Middle frontal gyrus (tissue), 1 donor: ENCODE measurements around the gene AQP9.
"Not testable (repeated sequence)": the region's sequence is repeated elsewhere in the genome, so short reads cannot be mapped to it uniquely, and the experiment has no call there.

ENCODE experiments used
- DNase-seq: peaks from one replicate; pipeline ENCODE4 v3.0.0-alpha.2; 2015; ENCODE audit warnings: low spot score; ENCODE audit errors: extremely low spot score

Gene AQP9, protein sequence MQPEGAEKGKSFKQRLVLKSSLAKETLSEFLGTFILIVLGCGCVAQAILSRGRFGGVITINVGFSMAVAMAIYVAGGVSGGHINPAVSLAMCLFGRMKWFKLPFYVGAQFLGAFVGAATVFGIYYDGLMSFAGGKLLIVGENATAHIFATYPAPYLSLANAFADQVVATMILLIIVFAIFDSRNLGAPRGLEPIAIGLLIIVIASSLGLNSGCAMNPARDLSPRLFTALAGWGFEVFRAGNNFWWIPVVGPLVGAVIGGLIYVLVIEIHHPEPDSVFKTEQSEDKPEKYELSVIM

DNA sequence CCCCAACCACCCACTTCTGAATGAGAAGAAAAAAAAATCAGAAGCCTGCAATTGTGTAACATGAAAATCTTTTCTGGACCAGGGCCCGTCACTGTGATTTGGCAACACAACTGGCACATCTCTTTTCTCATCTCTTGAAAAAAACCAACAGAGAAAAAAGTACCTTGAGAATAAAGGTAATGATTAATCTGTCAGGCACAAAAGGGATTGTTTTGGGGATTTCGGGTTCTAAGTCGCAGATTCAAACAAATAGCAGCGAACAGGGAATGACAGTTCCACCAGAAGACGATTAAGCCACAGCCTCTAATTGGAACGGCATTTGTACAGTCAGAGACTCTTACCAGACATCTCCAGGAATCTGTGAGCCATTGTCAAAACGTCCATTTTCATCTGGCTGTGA lies at the start of gene AQP9:
Gene AQP9 (plus strand): TSS at position 276 of the 400 bp plus-strand sequence. CDS start 185 bp downstream, outside the sequence.
- no peak for DNase-seq

DNA sequence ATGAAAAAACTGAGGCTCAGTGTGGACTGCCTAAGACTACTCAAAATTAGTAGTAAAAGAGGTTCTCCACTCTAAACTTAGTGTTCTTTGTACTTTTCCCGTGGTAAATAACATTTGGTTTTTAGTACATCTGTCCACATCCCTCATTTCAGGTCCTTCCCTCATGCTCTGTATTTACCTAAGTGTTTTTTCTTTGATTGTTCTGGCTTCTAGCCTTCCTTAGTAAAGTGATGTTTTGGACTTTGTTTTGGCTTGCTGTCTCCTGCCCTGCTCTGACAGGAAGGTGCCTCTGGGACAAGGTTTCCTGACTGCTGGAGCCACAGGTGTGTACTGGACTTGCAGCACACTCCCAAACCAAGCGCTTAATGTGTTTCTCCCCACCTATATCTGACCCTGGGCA lies 42.8 kb upstream of the AQP9 start:
- no peak for DNase-seq

DNA sequence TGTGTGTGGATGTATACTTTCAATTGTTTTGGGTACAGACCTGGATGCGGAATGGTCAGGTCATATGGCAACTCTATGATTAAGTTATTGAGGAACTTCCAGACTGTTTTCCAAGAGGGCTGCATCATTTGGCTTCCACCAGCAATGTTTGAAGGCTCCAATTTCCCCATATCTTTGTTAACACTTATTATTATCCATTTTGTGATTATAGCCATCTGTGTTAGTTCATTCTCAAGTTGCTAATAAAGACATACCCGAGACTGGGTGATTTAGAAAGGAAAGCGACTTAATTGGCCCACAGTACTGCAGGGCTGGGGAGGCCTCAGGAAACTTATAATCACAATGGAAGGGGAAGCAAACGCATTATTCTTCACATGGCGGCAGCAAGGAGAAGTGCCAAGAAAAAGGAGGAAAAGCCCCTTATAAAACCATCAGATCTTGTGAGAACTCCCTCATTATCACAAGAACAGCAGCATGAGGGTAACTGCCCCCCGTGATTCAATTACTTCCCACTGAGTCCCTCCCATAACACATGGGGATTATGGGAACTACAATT lies 41.6 kb upstream of the AQP9 start:
- no peak for DNase-seq

DNA sequence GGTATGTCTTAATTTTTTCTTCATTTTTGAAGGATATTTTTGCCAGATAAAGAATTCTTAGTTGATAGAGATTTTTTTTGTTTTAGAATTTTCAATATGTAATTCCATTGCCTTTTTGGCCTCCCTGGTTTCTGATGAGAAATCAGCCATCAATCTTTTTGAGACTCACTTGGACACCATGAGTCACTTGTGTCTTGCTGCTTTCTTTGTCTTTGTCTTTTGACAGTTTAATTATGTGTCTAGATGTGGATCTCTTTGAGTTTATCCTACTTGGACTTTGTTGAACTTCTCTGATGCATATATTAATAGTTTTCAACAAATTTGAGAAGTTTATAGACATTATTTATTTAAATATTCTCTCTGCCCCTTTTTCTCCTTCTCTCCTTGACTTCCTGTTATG lies 34.7 kb upstream of the AQP9 start:
- DNase-seq: no peak

DNA sequence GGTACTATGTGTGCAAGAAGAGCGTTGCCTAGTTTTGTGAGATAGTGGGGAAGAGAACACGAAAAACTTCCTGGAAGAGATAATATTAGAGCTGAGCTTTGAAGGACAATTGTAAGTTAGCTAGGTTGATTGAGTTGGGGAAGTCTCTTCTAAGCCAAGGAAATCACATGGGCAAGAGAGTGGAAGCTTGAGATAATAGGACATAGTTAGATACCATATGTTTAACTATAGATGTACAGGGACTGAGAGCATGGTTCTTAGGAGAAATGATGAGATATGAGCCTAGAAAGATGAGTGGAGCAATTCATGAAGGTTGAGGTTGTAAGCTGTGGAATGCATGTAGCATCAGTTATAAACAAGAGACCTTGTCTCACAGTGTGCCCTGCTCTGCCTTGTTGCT lies 30.1 kb upstream of the AQP9 start:
- DNase-seq: no peak

DNA sequence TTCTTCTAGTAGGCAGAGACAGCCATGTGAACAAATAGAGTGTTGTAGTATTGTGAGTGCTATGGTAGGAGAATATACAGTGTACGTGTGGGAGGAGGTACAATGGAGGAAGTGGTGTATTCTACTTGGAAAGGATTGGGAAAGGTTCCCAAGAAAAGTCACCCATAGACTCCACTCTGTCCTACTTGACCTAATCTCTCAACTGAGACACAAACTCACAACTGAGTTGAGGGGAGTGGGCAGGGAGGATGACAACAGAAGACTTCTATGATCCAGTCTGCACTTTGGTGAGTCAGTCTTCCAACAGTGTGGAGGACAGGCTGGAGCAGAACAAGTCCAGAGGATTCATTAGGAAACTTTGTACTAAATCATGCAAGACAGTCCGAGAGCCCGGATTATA lies 28.8 kb upstream of the AQP9 start:
- no peak for DNase-seq

DNA sequence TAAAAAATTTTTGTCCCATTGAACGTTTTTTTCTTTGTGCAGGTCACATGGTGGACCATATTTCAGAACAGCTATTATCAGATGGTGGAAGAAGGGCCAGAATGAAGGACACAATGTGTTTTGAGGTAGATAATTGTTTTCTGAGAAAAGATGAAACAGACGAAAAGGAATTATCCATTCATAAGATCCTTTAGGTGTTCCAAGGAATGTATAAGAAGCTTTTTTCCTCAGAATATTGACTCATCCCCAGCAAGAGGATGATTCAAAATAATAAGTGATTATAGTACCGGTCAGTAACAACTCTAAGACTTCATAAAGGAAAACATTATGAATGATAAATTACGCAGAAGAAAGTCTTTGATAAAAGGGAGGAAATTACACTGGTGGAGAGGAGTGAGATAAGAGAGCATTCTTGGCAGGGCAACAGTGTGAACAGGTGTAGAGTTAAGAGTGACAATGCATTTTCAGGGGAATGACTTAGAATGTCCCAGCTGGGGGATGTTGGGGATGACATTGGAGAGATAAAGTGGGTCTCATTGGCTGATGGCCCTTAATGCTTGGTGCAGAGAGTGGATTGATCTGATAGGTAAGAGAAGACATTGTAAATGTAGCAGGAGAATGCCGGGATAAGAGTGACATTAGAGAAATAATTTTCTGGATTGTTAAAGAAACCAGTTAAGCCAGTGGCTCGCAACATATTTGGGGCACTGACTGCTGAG lies 27.0 kb upstream of the AQP9 start:
- DNase-seq: no peak

DNA sequence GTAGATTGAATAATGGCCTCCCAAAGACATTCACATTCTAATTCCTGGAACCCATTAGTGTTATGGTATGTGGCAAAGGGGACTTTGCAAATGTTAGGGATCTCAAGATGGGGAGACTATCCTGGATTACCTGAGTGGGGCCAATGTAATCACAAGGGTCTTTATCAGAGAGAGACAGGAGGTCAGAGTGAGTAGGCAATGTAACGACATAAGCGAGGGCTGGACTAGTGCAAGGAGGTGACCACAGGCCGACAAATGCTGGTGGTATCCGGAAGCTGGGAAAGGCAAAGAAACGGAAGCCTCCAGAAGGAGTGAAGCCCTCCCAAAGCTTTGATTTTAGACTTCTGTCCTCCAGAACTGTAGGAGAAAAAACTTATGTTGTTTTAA lies 26.5 kb upstream of the AQP9 start:
- DNase-seq: no peak

DNA sequence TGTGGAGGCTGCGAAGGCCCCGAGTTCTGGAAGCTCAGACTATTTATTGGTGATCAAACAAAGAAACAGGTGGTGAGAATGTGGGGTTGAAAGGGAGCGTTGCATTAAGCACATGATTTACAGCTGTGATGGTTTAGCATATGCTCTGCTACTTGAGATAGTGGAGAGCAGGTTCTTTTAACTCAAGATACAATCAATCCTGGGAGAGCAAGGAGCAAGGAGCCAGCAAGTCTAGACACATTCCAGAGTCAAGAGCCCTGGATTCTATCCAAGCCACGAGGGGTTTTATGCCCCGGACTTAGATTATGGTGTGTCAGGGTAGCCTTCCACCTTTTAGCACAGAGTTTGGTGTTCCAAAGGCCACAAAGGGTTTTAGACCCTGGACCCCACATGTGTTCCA lies 24.8 kb upstream of the AQP9 start:
- DNase-seq: not testable (repeated sequence)

DNA sequence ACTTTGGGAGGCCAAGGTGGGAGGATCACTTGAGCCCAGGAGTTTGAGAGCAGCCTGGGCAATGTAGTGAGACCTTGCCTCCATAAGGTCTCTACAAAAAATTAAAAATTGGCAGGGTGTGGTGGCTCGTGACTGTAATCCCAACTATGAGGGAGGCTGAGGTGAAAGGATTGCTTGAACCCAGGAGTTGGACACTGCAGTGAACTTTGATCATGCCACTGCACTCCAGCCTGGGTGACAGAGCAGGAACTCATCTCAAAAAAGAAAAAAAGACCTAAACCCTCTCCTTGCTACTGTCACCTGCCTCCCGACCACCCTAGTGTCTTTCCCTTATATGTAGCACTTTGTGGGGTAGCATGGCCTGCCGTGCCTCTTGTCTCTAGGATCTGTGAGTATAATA lies 23.8 kb upstream of the AQP9 start:
- DNase-seq: no peak

DNA sequence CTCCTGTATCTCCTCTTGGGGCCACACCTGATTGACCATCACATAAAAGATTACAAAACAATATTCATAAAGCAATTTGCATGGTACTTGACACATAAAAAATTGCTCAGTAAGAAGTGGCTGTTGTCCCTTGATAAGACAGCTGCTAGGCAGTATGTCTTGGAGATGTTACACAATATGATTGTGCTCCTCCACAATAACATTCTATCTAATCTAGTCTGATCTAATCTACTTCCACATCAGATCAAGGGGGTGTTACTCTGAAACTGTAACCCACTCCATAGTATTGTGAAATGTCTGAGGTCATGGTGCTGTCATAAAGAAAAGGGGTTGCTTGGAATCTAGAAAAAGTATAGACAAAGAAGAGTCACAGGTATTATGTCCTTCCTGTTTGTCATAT lies 23.4 kb upstream of the AQP9 start:
- DNase-seq: no peak

DNA sequence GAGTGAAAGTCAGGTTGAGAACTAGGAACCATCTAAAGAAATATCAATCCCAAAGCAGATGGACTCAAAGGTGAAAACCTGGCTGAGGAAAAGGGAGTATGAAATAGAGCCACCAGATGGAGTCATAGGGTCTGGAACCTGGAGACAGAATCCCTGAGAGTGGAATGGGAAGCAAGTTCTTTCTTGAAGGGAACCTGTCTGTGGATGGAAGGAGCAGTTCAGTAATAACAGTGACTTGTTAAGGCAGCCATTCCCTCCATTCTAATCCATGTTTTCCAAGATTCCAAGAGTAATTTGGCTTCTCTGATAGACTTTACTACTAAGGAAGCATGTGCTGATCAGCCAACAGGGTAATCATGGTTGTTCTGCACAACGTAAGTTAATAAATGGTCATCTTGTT lies 22.5 kb upstream of the AQP9 start:
- DNase-seq: no peak

DNA sequence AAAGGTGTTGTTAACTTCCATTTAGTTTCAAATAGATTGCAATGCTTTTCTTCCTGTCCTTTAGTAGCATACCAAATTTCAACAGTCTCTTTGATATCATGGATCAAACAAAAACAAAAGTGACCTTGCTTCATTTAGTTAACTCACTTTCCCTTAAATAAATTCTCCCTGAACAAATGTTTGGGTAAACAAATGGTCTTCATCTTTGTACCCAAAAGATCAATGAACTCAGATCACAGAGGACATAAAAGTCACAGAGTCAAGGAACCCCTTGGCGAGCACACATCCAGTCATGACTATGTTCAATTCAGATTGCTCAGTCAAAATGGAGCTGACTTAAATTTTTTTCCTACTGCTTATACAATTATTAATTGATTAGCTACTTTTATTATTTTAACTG lies 20.6 kb upstream of the AQP9 start:
- no peak for DNase-seq

DNA sequence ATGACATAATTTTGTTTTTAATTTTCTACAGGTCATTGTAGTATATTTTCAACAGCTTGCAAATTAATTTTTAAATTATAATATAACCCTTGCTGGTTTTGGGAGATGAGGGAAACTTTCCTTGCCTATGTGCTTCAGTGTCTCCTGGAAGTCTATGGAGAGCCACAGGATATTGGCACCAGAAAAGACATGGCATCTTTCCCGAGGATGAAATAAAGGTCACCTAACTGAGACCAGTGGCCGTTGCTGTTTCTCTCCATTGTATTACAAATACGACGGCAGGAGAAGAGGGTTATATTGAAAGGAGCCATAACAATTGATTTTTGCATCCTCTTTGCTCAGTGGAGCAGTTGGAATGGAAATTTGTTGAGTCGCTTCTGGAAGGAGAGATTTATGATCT lies 19.9 kb upstream of the AQP9 start:
- DNase-seq: no peak

DNA sequence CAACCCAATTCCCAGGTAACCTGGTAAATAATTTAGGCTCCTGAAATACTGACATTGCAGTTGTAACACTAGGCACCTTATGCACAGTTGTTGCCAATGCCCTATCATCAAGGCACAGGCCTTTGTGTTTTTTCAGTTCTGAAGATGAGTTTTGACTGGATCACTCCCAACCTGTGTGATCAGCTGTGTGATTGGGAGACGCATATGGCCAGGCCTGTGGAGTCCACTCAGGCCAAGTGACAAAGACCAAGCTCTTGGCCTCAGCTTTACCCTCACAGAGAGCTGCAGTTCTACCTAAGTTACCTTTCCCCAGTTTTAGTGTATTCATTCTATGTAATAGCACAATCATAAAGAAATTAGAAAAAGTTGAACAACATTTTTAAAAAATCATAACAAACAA lies 19.2 kb upstream of the AQP9 start:
- DNase-seq: no peak

DNA sequence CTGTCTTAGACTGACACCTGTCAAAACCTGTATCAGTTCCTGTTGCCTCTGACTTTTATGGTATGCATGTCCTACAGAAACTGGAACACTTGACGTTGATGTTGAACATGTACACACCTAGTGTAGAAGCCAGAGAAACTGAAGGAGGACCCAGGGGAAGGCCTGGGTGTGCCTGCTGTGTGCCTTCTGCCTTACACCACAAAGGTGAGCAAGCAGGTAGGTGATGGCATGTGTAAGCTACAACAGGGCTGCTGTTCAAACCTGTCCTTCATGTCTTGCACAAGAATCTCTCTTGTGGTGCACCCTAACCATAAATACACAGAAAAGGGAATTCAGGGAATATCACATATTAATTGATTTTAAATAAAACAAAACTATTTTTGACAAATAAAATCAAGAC lies 13.6 kb upstream of the AQP9 start:
- DNase-seq: no peak

DNA sequence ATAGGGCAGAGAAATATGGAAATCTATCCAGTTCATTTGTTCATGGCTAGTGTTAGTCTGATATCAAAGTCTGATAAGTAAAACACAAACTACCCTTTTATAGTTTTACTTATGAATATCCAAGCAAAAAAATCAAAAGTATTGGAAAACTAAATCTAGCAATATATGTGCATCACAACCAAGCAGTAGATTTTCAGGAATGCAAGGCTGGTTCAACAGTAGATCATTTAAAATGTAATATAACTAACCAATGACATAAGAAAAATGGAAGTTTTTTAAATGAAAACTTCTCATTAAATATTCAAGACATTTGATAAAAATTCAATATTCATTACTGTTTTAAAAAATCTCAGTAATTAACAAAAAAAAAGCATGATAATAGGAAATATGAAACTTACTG lies 12.8 kb upstream of the AQP9 start:
- DNase-seq: no peak

DNA sequence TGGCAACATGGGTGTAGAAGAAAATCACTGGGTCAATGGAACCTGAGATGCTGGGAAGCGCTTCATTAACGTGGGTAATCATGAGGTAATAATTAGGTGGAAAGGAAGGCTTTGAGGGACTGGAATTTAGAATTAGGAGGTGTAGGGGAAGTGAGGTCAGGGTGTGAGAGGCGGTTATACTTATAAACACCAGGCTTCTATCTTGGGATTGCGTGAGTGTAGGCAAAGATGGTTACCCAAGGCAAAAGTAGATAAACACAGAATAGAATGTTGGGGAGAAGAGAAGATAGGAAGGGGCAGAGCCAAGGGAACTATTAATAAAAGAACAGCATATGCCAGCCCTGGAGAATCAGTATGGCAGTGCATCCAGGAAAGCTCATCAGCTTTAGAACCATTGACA lies 3.3 kb upstream of the AQP9 start:
- no peak for DNase-seq

DNA sequence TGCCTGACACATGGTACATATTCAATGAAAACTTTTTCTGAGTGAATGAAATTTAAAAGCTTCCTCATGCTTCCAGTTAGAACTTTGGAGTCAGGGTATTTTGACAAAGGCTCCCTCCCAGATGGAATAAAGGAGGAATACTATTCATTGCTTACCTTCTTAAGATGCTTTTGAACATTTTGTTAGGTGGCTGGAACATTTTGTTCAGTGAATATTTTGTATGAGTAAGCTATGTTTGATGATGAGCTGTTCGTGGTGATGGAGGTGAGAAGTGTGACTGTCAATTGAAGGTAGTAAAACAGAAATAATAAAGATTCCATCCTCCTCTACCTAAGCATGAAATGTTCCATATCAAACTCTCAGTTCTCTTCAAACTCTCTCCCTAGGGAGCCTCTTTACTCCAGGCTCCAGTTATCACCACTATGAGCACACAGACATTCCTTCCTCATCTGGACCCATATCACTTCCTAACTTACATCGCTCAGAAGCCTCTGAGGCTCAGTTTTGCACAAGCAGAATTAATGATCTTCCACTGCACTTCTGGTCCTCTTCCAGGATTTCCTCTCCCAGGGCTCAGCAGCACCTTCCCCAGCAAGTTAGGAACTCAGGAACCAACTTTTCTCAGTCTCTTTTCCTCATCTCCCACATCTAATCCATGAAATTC lies 2.5 kb upstream of the AQP9 start:
- DNase-seq: no peak

DNA sequence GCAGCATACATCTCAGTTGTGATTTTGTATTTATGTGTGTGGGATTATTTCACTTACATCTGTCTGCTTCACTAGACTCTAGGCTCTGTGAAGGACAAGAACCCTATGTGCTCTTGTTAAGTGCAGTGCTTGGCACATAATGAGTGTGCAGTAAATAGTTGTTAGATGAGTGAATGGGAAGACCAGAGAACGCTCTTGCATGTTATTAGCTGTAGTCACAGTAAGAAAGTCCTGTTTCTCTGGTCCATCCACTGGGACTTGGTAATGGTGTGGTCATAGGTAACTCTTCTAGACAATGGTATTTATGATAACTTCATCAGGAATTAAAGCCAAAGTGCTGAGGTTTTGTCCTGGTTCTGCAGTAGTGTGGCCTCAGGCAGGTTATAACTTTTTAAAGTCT lies 1.4 kb upstream of the AQP9 start:
- DNase-seq: no peak

DNA sequence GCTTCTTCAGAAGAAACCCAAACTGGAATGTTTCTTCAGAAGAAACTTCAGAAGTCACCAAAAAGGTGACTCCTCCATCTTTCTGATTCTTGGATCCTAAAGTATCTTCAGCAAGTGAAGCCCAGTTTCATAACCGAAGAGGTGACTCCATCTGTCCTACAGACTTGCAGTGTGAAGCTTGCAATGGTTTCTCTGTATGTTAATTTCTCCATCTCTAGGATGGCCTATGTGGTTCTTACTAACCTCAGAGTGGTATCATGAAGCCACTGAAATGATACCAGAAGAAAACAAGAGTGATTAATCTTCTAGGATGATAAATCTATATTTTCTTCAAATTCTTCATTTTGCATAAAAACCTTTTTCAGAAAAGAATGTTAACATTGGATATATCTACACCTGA lies 495 bp upstream of the AQP9 start:
- DNase-seq: no peak

DNA sequence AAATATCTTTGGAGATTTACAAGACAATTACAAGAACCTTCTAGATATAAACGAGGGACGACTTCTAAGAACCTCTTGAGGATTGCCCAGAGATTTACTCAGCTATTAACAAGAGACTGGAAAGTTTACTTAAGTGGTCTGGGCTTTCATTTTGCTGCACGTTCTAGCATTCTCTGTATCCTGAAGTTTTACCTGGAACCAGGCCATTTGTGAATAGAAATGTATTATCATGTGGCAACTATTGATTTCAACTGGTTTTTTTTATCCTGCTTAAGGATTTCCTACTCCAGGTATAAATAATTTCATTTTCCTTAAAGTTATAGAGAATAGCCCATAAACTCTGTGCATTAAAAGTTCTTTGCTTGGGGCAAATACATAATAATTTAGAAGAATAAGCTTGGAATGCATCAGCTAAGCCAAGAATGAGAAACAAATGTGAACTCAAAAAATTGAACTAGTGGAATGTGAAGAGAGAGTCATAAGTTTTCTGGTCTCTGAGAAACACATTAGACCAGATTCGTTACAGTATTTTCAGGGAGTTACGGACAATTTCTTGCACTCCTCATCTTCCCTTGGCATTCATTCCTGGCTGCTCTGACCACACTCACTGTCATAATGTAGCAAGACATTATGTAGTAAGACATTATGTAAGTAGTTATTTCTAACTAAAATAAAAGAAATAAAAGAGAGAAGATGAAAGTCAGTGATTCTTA lies 1.3 kb downstream of the AQP9 start:
- no peak for DNase-seq
